SK-N-MC (cell line): Measurements from ENCODE around the gene PSEN1.

Experiments used
- EZH2 ChIP-seq: fragments of 200-600 bp; sonication (generic); IDR thresholded peaks from one replicate; pipeline ENCODE4 v1.6.1; 2017; ENCODE audit warnings: antibody characterized with exemption
- POLR2AphosphoS5 ChIP-seq: IDR thresholded peaks from 2 replicates; pipeline ENCODE4 v1.6.1; 2012; ENCODE audit warnings: mild to moderate bottlenecking, low read depth, low read length, borderline replicate concordance

GRCh38 chr14:73162251-73162650 is 25.9 kb downstream of the PSEN1 start:
- no peak for TF ChIP-seq POLR2AphosphoS5
- no peak for TF ChIP-seq EZH2
